Gastrocnemius medialis (tissue), 4 donors: Measurements from ENCODE around the gene ATRNL1. TPM values are rescaled to one million over a fixed set of nuclear protein-coding genes. Genes with fewer than 3 reads are reported as not detected.

ENCODE experiments used
- ATAC-seq, 2 donors: fragments of 150-250 bp; one replicate each; pipeline ENCODE4 v1.9.1; 2016
- DNase-seq, 2 donors: peaks; one replicate each; pipeline ENCODE4 v3.0.0-alpha.2; 2019
- H3K27ac ChIP-seq, 4 donors: fragments of 200-600 bp; sonication (generic); 1 replicate in 1 of 4; 2 replicates in 3 of 4; pipeline ENCODE4 v1.5.1; 2016 to 2018; ENCODE audit warnings: mild to moderate bottlenecking in 2 of 4, moderate library complexity in 1 of 4
- H3K27me3 ChIP-seq, 3 donors: fragments of 200-600 bp; sonication (generic) in 2 of 3; 1 replicate in 1 of 3; 2 replicates in 2 of 3; pipeline versions ENCODE4 v1.5.1 to v1.6.0; 2016 to 2019; ENCODE audit warnings: mild to moderate bottlenecking in 1 of 3, moderate library complexity in 1 of 3
- H3K36me3 ChIP-seq, 2 donors: fragments of 200-600 bp; sonication (generic) in 1 of 2; one replicate each; pipeline ENCODE4 v1.5.1; 2017 to 2018
- H3K4me1 ChIP-seq, 2 donors: fragments of 200-600 bp; sonication (generic) in 1 of 2; one replicate each; pipeline ENCODE4 v1.5.1; 2016 to 2017; ENCODE audit warnings: mild to moderate bottlenecking in 2 of 2
- H3K4me3 ChIP-seq, 4 donors: fragments of 200-600 bp; sonication (generic) in 3 of 4; 1 replicate in 1 of 4; 2 replicates in 3 of 4; pipeline ENCODE4 v1.5.1; 2016 to 2019; ENCODE audit warnings: mild to moderate bottlenecking in 2 of 4
- H3K9me3 ChIP-seq, 3 donors: fragments of 200-600 bp; sonication (generic) in 2 of 3; 1 replicate in 1 of 3; 2 replicates in 2 of 3; pipeline ENCODE4 v1.5.1; 2016 to 2019
- CTCF ChIP-seq, 5 experiments: fragments of 450-650 bp in 3 of 5; fragments of 200-600 bp in 2 of 5; sonication (generic) in 2 of 5; IDR thresholded peaks in 4 of 5; conservative IDR thresholded peaks in 1 of 5; 1 replicate in 4 of 5; 2 replicates in 1 of 5; pipeline ENCODE4 v1.5.1; 2016 to 2019; ENCODE audit warnings: antibody characterized with exemption in 5 of 5, mild to moderate bottlenecking in 3 of 5, moderate library complexity in 3 of 5
- POLR2A ChIP-seq, 2 donors: fragments of 450-650 bp; IDR thresholded peaks; one replicate each; pipeline ENCODE4 v1.6.1; 2017; ENCODE audit warnings: antibody characterized with exemption in 2 of 2, mild to moderate bottlenecking in 2 of 2, moderate library complexity in 2 of 2
- in situ Hi-C, 4 donors: fragments of 200-750 bp; cut with MboI; loops; one replicate each; pipeline versions ENCODE4 v1.15.0 to v1.8.0; 2017; ENCODE audit warnings: low sequenced_read_pairs in 4 of 4
- intact Hi-C: fragments of 100-400 bp; cut with DNase I; formaldehyde crosslinking; loops from one replicate; pipeline ENCODE4 v1.15.1; 2023; ENCODE audit warnings: low total_unique reads
- total RNA-seq, 4 donors: library from RNA; depleted of rRNA; stranded (reverse); fragments of >200 nt; gene quantifications; one replicate each; pipeline versions ENCODE4 v1.1.0 to v1.2.3, GENCODE V29; 2016

Gene ATRNL1
- total RNA-seq, 4 donors from 2014 or later, result 1.6 to 10.8 (median 3.8) TPM

DNA sequence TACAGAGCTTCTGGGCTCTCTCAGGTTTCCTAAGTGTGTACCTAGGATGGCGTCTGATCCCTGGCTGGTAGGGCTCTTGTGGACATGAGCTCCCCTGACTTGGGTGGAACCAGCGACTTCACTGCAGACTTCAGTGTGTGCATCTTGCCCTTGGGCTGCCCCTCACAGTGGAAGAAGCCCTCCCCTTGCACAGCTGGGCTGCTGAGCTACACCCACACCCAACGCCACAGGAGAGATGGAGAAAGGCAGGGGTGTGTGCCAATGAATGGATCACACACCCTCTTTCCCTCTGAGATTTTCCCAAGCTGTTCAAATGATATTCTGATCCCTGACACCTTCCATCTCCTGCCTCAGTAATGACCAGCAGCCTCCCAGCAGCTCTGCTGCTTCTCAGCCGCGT, 883.2 kb downstream of the ATRNL1 start:
- Histone ChIP-seq H3K4me1 (no peaks in the 10 kb centered on the region), H3K36me3 (no peaks in the 10 kb centered on the region), H3K27me3 (no peaks in the 10 kb centered on the region), H3K27ac (no peak overlapping the region), H3K9me3 (no peaks in the 10 kb centered on the region), H3K4me3 (no peak overlapping the region)
- DNase-seq, result no peak
- no peak for ATAC-seq
- TF ChIP-seq POLR2A (IDR thresholded peaks at IDR 0.05) (no peak), CTCF (IDR thresholded peaks at IDR 0.05 in 4 of 5, conservative IDR thresholded peaks at IDR 0.05 in 1 of 5) (no peak)
- intact Hi-C loops (no loop called here), in situ Hi-C loops (no loop called here)

GRCh38 chr10:115977855-115978254, 884.7 kb downstream of the ATRNL1 start:
- Histone ChIP-seq H3K4me1 (no peaks in the 10 kb centered on the region), H3K27ac (no peak overlapping the region), H3K27me3 (no peaks in the 10 kb centered on the region), H3K36me3 (no peaks in the 10 kb centered on the region), H3K4me3 (no peak overlapping the region), H3K9me3 (no peaks in the 10 kb centered on the region)
- no peak for DNase-seq
- TF ChIP-seq CTCF (IDR thresholded peaks at IDR 0.05 in 4 of 5, conservative IDR thresholded peaks at IDR 0.05 in 1 of 5) (no peak), POLR2A (IDR thresholded peaks at IDR 0.05) (no peak)
- intact Hi-C loops, result no loop called here
- in situ Hi-C loops, result no loop called here
- no peak for ATAC-seq

- Histone ChIP-seq H3K9me3 (no peaks in the 10 kb centered on the region), H3K4me1 (no peaks in the 10 kb centered on the region), H3K27me3 (no peaks in the 10 kb centered on the region), H3K4me3 (no peak overlapping the region), H3K27ac (no peak overlapping the region), H3K36me3 (no peaks in the 10 kb centered on the region)
- in situ Hi-C loops (no loop called here), intact Hi-C loops (no loop called here)
- TF ChIP-seq POLR2A (IDR thresholded peaks at IDR 0.05), result no peak
- TF ChIP-seq CTCF (IDR thresholded peaks at IDR 0.05 in 4 of 5, conservative IDR thresholded peaks at IDR 0.05 in 1 of 5), result no peak
- DNase-seq, result no peak
- ATAC-seq, result no peak
Measured at GRCh38 chr10:115979576-115979975, 886.4 kb downstream of the ATRNL1 start.

DNA sequence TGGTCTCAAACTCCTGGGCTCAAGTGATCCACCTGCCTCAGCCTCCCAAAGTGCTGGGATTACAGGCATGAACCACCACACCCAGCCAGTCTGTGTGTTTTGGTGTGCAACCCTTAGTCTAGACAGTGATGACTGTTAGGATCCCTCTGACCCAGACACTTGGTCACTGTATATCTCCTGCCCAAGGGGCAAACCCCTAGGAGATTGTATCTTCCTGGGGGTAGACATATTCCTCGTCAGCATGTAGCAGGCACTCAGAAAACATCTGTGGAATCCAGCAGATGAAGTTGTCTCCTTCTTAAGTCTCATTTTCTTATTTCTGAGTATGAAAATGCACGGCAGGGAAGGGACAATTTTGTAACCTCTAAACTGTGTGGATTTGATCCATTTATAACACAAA, 887.3 kb downstream of the ATRNL1 start:
- ATAC-seq, result no peak
- Histone ChIP-seq H3K9me3 (no peaks in the 10 kb centered on the region), H3K4me3 (no peak overlapping the region), H3K36me3 (no peaks in the 10 kb centered on the region), H3K27ac (no peak overlapping the region), H3K27me3 (no peaks in the 10 kb centered on the region), H3K4me1 (no peaks in the 10 kb centered on the region)
- in situ Hi-C loops, result no loop called here
- DNase-seq, result no peak
- intact Hi-C loops, result no loop called here
- TF ChIP-seq CTCF (IDR thresholded peaks at IDR 0.05 in 4 of 5, conservative IDR thresholded peaks at IDR 0.05 in 1 of 5) (no peak), POLR2A (IDR thresholded peaks at IDR 0.05) (no peak)

DNA sequence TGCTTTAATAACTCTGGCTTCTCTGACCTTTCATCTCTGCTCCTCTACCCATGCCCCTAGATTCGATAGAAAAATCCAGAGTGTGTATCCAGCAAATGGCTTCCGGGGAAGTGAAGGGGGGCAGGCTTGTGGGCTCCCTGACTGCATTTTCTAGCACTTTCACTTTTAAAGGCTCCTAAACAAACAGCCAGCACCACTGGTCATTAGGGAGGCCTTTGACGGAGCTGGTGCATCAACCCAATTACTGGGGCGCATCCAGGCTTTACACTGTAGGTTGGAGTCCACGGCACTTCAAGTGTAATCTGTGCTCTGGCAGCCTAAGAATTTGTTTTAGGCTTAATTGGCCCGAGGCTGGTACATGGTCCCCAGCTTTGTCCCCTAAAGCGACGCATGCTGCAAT, 887.9 kb downstream of the ATRNL1 start:
- no peak overlapping the region for H3K4me3 ChIP-seq

More for the DNA sequence above, 887.9 kb downstream of the ATRNL1 start:
- no peak for DNase-seq
- H3K27me3 ChIP-seq, result no peaks in the 10 kb centered on the region
- in situ Hi-C loops (no loop called here), intact Hi-C loops (no loop called here)
- H3K27ac ChIP-seq, result no peak overlapping the region
- peak in 1 of 2 donors; percentile 18 for ATAC-seq
- no peak for TF ChIP-seq POLR2A (IDR thresholded peaks at IDR 0.05)
- no peak for TF ChIP-seq CTCF (IDR thresholded peaks at IDR 0.05 in 4 of 5, conservative IDR thresholded peaks at IDR 0.05 in 1 of 5)
- H3K4me1 ChIP-seq, result no peaks in the 10 kb centered on the region
- no peaks in the 10 kb centered on the region for H3K36me3 ChIP-seq
- no peaks in the 10 kb centered on the region for H3K9me3 ChIP-seq
